Endodermal cell (in vitro differentiated cells): Measurements from ENCODE around the gene MTIF2. TPM values are rescaled to one million over a fixed set of nuclear protein-coding genes. Genes with fewer than 3 reads are reported as not detected.
A peak's percentile ranks its signal among the peaks of the same experiment; 100 is the strongest.
"Not testable (repeated sequence)": the region's sequence is repeated elsewhere in the genome, so short reads cannot be mapped to it uniquely, and the experiment has no call there.

Experiments used
- DNase-seq: peaks from one replicate; pipeline ENCODE4 v3.0.0-alpha.2; 2017
- H3K27ac ChIP-seq: 2 replicates; pipeline ENCODE4 v1.5.1; 2013; ENCODE audit warnings: mild to moderate bottlenecking, low read depth, low read length, moderate library complexity
- H3K27me3 ChIP-seq: 2 replicates; pipeline ENCODE4 v1.6.1; 2013; ENCODE audit warnings: mild to moderate bottlenecking, low read length, moderate library complexity; ENCODE audit not compliant: insufficient read depth, control insufficient read depth, poor library complexity, severe bottlenecking
- H3K36me3 ChIP-seq: 2 replicates; pipeline ENCODE4 v1.7.0; 2013; ENCODE audit warnings: mild to moderate bottlenecking, low read length, moderate library complexity; ENCODE audit not compliant: control insufficient read depth, insufficient read depth
- H3K4me1 ChIP-seq: one replicate; pipeline ENCODE4 v1.7.0; 2013; ENCODE audit warnings: low read length; ENCODE audit not compliant: control insufficient read depth, insufficient read depth
- H3K4me3 ChIP-seq: 2 replicates; pipeline ENCODE4 v1.5.1; 2013; ENCODE audit warnings: mild to moderate bottlenecking, low read length, moderate library complexity
- H3K9ac ChIP-seq: 2 replicates; pipeline ENCODE4 v1.6.1; 2013; ENCODE audit warnings: mild to moderate bottlenecking, low read length, moderate library complexity; ENCODE audit not compliant: poor library complexity, severe bottlenecking; ENCODE audit errors: extremely low read depth
- H3K9me3 ChIP-seq: 2 replicates; pipeline ENCODE4 v1.6.1; 2013; ENCODE audit warnings: mild to moderate bottlenecking, low read length, moderate library complexity; ENCODE audit not compliant: control insufficient read depth
- H3K27ac Mint-ChIP-seq: 2 replicates; pipeline ENCODE4 v1.8.0; 2020; ENCODE audit warnings: mixed read lengths
- H3K27me3 Mint-ChIP-seq: 2 replicates; pipeline ENCODE4 v1.8.0; 2021; ENCODE audit warnings: mild to moderate bottlenecking, mixed read lengths; ENCODE audit not compliant: insufficient read depth
- H3K36me3 Mint-ChIP-seq: 2 replicates; pipeline ENCODE4 v1.8.0; 2020; ENCODE audit warnings: low read depth, mixed read lengths
- H3K4me1 Mint-ChIP-seq: 2 replicates; pipeline ENCODE4 v1.8.0; 2020; ENCODE audit warnings: mixed read lengths
- H3K4me3 Mint-ChIP-seq: 2 replicates; pipeline ENCODE4 v1.8.0; 2020; ENCODE audit warnings: mild to moderate bottlenecking, moderate library complexity, mixed read lengths
- H3K9me3 Mint-ChIP-seq: 2 replicates; pipeline ENCODE4 v1.8.0; 2020; ENCODE audit warnings: mild to moderate bottlenecking, mixed read lengths
- WGBS, 2 experiments: methylation state at CpG; one replicate each; pipeline versions ENCODE4 v1.1.5 to v1.1.7; 2013; ENCODE audit warnings: missing lambda C conversion rate in 2 of 2, mixed read lengths in 1 of 2; ENCODE audit not compliant: insufficient coverage in 1 of 2, insufficient read length in 1 of 2; 5-methylcytosine and 5-hydroxymethylcytosine counted together
- total RNA-seq, 2 donors: library from RNA; stranded (reverse); fragmentation: NEBNext Ultra II Directional in 1 of 2; extraction: Animal tissue kit (Norgen Biotek cat#: 25700) in 1 of 2; gene quantifications; 2 replicates in 1 of 2; 3 replicates in 1 of 2; pipeline ENCODE4 v1.2.1, GENCODE V29; 2021
- TF ChIP-seq, protein P1 (sequence below): fragments of 200-600 bp; sonication (generic); conservative IDR thresholded peaks from 2 replicates; pipeline ENCODE4 v1.5.0; 2021; ENCODE audit warnings: antibody characterized with exemption, mild to moderate bottlenecking

MTIF2 gene
- total RNA-seq, 2 donors from 2014 or later = 30.7 to 35.3 TPM

DNA sequence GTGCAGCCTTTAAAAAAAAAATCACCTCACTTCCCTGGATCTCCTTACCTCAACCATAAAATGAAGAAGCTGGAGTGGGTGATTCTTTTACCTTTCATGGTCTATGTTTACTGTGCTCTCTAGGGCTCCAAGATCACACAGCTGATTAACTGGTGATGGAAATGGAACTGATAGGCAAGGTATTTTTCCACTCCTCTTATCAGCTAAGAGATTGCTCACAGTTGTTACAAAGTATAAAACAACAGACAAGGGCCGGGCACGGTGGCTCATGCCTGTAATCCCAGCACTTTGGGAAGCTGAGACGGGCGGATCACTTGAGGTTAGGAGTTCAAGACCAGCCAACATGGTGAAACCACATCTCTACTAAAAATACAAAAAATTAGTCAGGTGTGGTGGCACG lies 22.0 kb downstream of the MTIF2 start:
- Mint-ChIP-seq H3K4me1 (peaks cover 17% of the 10 kb centered on the region), H3K27me3 (no peaks in the 10 kb centered on the region), H3K36me3 (peaks cover 22% of the 10 kb centered on the region), H3K27ac (peak overlapping the region; percentile 22), H3K4me3 (peak overlapping the region; percentile 1), H3K9me3 (no peaks in the 10 kb centered on the region)
- no peak overlapping the region for H3K9ac ChIP-seq
- no peaks in the 10 kb centered on the region for H3K9me3 ChIP-seq
- peak; percentile 61 for DNase-seq
- TF ChIP-seq, protein P1, sequence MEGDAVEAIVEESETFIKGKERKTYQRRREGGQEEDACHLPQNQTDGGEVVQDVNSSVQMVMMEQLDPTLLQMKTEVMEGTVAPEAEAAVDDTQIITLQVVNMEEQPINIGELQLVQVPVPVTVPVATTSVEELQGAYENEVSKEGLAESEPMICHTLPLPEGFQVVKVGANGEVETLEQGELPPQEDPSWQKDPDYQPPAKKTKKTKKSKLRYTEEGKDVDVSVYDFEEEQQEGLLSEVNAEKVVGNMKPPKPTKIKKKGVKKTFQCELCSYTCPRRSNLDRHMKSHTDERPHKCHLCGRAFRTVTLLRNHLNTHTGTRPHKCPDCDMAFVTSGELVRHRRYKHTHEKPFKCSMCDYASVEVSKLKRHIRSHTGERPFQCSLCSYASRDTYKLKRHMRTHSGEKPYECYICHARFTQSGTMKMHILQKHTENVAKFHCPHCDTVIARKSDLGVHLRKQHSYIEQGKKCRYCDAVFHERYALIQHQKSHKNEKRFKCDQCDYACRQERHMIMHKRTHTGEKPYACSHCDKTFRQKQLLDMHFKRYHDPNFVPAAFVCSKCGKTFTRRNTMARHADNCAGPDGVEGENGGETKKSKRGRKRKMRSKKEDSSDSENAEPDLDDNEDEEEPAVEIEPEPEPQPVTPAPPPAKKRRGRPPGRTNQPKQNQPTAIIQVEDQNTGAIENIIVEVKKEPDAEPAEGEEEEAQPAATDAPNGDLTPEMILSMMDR = no peak
- no peaks in the 10 kb centered on the region for H3K4me1 ChIP-seq
- H3K36me3 ChIP-seq = peaks cover 65% of the 10 kb centered on the region
- H3K4me3 ChIP-seq = peak overlapping the region; percentile 39
- H3K27me3 ChIP-seq = no peaks in the 10 kb centered on the region
- WGBS, 2 experiments = 39 to 88% methylated on average over 1 to 5 of the region's 5 CpGs
- no peak overlapping the region for H3K27ac ChIP-seq

DNA sequence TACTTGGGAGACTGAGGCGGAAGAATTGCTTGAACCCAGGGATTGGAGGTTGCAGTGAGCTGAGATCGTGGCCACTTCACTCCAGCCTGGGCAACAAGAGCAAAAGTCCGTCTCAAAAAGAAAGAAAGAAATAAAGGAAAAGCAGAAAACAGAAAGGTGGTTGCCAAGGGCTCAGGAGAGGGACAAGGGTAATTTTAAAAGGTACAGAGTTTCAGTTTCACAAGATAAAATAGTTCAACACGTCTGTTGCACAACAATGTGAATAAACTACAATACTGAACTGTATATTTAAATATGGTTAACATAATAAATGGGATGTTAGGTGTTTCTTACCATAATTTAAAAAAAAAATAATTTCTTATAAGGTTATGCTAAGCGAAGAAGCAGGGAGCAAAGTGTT lies 23.6 kb downstream of the MTIF2 start:
- no peaks in the 10 kb centered on the region for H3K27me3 Mint-ChIP-seq
- H3K4me3 Mint-ChIP-seq = no peak overlapping the region
- H3K4me1 Mint-ChIP-seq = peaks cover 17% of the 10 kb centered on the region
- TF ChIP-seq, protein P1 = no peak
- 91 to 93% methylated on average over 3 to 5 of the region's 5 CpGs for whole genome bisulfite sequencing, 2 experiments
- Histone ChIP-seq H3K27me3 (no peaks in the 10 kb centered on the region), H3K4me1 (no peaks in the 10 kb centered on the region), H3K4me3 (no peak overlapping the region), H3K36me3 (peaks cover 60% of the 10 kb centered on the region), H3K9ac (no peak overlapping the region), H3K27ac (no peak overlapping the region), H3K9me3 (no peaks in the 10 kb centered on the region)
- H3K27ac Mint-ChIP-seq = peak overlapping the region; percentile 33
- DNase-seq = no peak
- peaks cover 17% of the 10 kb centered on the region for H3K36me3 Mint-ChIP-seq
- no peaks in the 10 kb centered on the region for H3K9me3 Mint-ChIP-seq

DNA sequence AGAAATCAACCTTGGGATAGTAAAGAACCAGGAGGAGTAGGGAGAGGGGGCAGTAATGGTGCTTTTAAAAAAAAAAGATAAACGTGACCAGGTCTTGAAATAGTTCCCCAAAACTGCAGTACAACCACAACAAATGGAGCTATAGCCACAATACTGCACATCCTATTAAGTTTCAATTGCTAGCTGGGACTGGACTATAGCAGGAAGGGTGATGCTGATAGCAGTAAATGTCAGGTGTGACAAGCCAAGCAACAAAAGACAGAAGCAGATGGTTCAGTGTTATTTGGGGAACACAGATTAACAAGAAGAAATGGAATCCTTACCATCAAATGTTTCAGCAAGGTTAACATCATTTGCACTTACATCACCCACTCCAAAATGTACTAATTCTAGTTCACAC lies 26.4 kb downstream of the MTIF2 start:
- Histone ChIP-seq H3K4me1 (no peaks in the 10 kb centered on the region), H3K9me3 (no peaks in the 10 kb centered on the region), H3K36me3 (peaks cover 46% of the 10 kb centered on the region), H3K27ac (no peak overlapping the region), H3K4me3 (no peak overlapping the region), H3K9ac (no peak overlapping the region), H3K27me3 (no peaks in the 10 kb centered on the region)
- TF ChIP-seq, protein P1 = no peak
- peaks cover 25% of the 10 kb centered on the region for H3K36me3 Mint-ChIP-seq
- WGBS, 2 experiments = 80% methylated on average over 1 of the region's 1 CpG; no CpG with 5 or more reads in 1 of the 2 experiments
- H3K9me3 Mint-ChIP-seq = no peaks in the 10 kb centered on the region
- H3K4me1 Mint-ChIP-seq = peaks cover 16% of the 10 kb centered on the region
- H3K4me3 Mint-ChIP-seq = no peak overlapping the region
- H3K27me3 Mint-ChIP-seq = no peaks in the 10 kb centered on the region
- H3K27ac Mint-ChIP-seq = no peak overlapping the region
- no peak for DNase-seq

DNA sequence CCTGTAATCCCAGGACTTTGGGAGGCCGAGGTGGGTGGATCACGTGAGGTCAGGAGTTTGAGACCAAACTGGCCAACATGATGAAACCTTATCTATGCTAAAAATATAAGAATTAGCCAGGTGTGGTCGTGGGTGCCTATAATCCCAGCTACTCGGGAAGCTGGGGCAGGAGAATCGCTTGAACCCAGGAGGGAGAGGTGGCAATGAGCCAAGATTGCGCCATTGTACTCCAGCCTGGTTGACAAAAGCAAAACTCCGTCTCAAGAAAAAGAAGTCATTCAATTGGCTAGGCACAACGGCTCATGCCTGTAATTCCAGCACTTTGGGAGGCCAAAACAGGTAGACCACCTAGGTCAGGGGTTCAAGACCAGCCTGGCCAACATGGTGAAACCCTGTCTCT lies 27.4 kb downstream of the MTIF2 start:
- not testable (repeated sequence) for H3K27ac Mint-ChIP-seq, H3K4me3 Mint-ChIP-seq, H3K4me3 ChIP-seq, H3K27ac ChIP-seq, H3K9me3 Mint-ChIP-seq, H3K4me1 ChIP-seq, H3K27me3 ChIP-seq, H3K27me3 Mint-ChIP-seq, H3K9ac ChIP-seq, H3K4me1 Mint-ChIP-seq, DNase-seq, H3K9me3 ChIP-seq
- peaks cover 50% of the 10 kb centered on the region for H3K36me3 ChIP-seq
- WGBS, 2 experiments = 95% methylated on average over 8 of the region's 8 CpGs
- H3K36me3 Mint-ChIP-seq = peaks cover 27% of the 10 kb centered on the region
